CD4-positive, alpha-beta T cell treated with Interleukin-4 for 4 hours (primary cell): ENCODE results near the gene STAM2.
"Not testable (repeated sequence)": the region's sequence is repeated elsewhere in the genome, so short reads cannot be mapped to it uniquely, and the experiment has no call there.

Experiments
- DNase-seq: peaks from one replicate; pipeline ENCODE4 v3.0.0-alpha.2; 2020

STAM2 gene

GRCh38 chr2:152100961-152101360 is 74.6 kb downstream of the STAM2 start:
- DNase-seq, result no peak

GRCh38 chr2:152099367-152100050 is 76.1 kb downstream of the STAM2 start:
- no peak for DNase-seq

- DNase-seq, result no peak
These were observed 76.8 kb downstream of the STAM2 start, which contains the start of gene CACNB4 for GRCh38 chr2:152098496-152099366. Gene CACNB4 (minus strand): TSS chr2:152099044.

GRCh38 chr2:152097801-152098495 is 77.6 kb downstream of the STAM2 start:
- DNase-seq, result no peak

- no peak for DNase-seq
These were observed 78.2 kb downstream of the STAM2 start for GRCh38 chr2:152097290-152097800.

- DNase-seq, result no peak
These were observed 80.4 kb downstream of the STAM2 start for GRCh38 chr2:152095146-152095545.

- no peak for DNase-seq
These were observed 81.5 kb downstream of the STAM2 start for GRCh38 chr2:152094014-152094413.

GRCh38 chr2:152093464-152093863 is 82.1 kb downstream of the STAM2 start:
- DNase-seq, result no peak

- no peak for DNase-seq
These were observed 83.5 kb downstream of the STAM2 start for GRCh38 chr2:152092095-152092494.

GRCh38 chr2:152090726-152091125 is 84.8 kb downstream of the STAM2 start:
- not testable (repeated sequence) for DNase-seq

GRCh38 chr2:152089238-152089637 is 86.3 kb downstream of the STAM2 start:
- DNase-seq, result no peak

- DNase-seq, result no peak
These were observed 87.6 kb downstream of the STAM2 start for GRCh38 chr2:152088006-152088405.

GRCh38 chr2:152086231-152086630 is 89.3 kb downstream of the STAM2 start:
- no peak for DNase-seq

GRCh38 chr2:152084076-152084475 is 91.5 kb downstream of the STAM2 start:
- DNase-seq, result no peak

GRCh38 chr2:152083202-152083875 is 92.2 kb downstream of the STAM2 start:
- DNase-seq, result no peak

GRCh38 chr2:152078662-152079061 is 96.9 kb downstream of the STAM2 start:
- DNase-seq, result no peak

- no peak for DNase-seq
These were observed 97.5 kb downstream of the STAM2 start for GRCh38 chr2:152078023-152078422.

GRCh38 chr2:152075461-152076050 is 100.0 kb downstream of the STAM2 start:
- DNase-seq, result no peak

GRCh38 chr2:152072011-152072410 is 103.6 kb downstream of the STAM2 start:
- no peak for DNase-seq

- no peak for DNase-seq
These were observed 104.0 kb downstream of the STAM2 start for GRCh38 chr2:152071518-152071917.

- no peak for DNase-seq
These were observed 104.5 kb downstream of the STAM2 start for GRCh38 chr2:152071092-152071491.

- DNase-seq, result no peak
These were observed 107.3 kb downstream of the STAM2 start for GRCh38 chr2:152068226-152068625.
